Neural cell (in vitro differentiated cells): ENCODE results near the gene GOLGA6L1.

Experiments used
- CTCF ChIP-seq: fragments of 450-650 bp; IDR thresholded peaks from 2 replicates; pipeline ENCODE4 v1.5.1; 2014; ENCODE audit warnings: antibody characterized with exemption, mild to moderate bottlenecking, moderate library complexity; ENCODE audit not compliant: poor library complexity, severe bottlenecking
- EP300 ChIP-seq: fragments of 450-650 bp; conservative IDR thresholded peaks from 2 replicates; pipeline ENCODE4 v1.6.1; 2014; ENCODE audit warnings: antibody characterized with exemption, mild to moderate bottlenecking, moderate library complexity; ENCODE audit not compliant: poor library complexity, severe bottlenecking
- EZH2 ChIP-seq: fragments of 200-600, 300-800 bp; shearing (Covaris generic), sonication (generic); IDR thresholded peaks from 2 replicates; pipeline ENCODE4 v1.6.1; 2014; ENCODE audit warnings: antibody characterized with exemption, low read length, borderline replicate concordance, mild to moderate bottlenecking; ENCODE audit not compliant: insufficient read depth, poor library complexity, severe bottlenecking
- POLR2AphosphoS5 ChIP-seq: IDR thresholded peaks from 2 replicates; pipeline ENCODE4 v1.6.1; 2012
- RAD21 ChIP-seq: fragments of 450-650 bp; conservative IDR thresholded peaks from 2 replicates; pipeline ENCODE4 v1.6.1; 2014; ENCODE audit warnings: antibody characterized with exemption, mild to moderate bottlenecking, moderate library complexity
- SMC3 ChIP-seq: fragments of 450-650 bp; conservative IDR thresholded peaks from 2 replicates; pipeline ENCODE4 v1.6.1; 2014; ENCODE audit warnings: antibody characterized with exemption, mild to moderate bottlenecking, moderate library complexity; ENCODE audit not compliant: poor library complexity
- TAF1 ChIP-seq: IDR thresholded peaks from 2 replicates; pipeline ENCODE4 v1.6.1; 2012; ENCODE audit warnings: low read depth
- TF ChIP-seq, protein P1 (sequence below): IDR thresholded peaks from 2 replicates; pipeline ENCODE4 v1.6.1; 2012; ENCODE audit warnings: borderline replicate concordance

DNA sequence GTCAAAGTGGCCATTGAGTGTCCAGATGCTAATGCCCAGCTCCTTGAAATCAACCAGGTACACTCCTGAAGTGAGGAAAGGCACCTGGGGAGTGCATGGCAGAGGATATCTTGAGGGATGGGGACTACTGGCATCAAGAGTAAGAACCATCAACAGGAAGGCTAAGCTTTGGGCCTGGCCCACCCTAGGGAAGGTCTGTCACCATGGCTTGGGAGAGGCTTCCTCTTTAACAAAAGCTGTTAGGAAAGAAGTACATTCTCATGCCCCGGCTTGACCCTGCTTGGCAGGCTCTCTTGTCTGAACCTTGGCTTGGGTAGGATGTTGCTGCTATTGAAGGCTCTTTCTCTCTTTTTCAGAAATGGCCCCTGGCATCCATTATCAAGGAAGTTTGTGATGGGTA is 53.5 kb downstream of the GOLGA6L1 start:
- TF ChIP-seq TAF1 (no peak), CTCF (no peak), EP300 (no peak), POLR2AphosphoS5 (no peak), SMC3 (no peak), EZH2 (no peak), RAD21 (no peak)
- TF ChIP-seq, protein P1, sequence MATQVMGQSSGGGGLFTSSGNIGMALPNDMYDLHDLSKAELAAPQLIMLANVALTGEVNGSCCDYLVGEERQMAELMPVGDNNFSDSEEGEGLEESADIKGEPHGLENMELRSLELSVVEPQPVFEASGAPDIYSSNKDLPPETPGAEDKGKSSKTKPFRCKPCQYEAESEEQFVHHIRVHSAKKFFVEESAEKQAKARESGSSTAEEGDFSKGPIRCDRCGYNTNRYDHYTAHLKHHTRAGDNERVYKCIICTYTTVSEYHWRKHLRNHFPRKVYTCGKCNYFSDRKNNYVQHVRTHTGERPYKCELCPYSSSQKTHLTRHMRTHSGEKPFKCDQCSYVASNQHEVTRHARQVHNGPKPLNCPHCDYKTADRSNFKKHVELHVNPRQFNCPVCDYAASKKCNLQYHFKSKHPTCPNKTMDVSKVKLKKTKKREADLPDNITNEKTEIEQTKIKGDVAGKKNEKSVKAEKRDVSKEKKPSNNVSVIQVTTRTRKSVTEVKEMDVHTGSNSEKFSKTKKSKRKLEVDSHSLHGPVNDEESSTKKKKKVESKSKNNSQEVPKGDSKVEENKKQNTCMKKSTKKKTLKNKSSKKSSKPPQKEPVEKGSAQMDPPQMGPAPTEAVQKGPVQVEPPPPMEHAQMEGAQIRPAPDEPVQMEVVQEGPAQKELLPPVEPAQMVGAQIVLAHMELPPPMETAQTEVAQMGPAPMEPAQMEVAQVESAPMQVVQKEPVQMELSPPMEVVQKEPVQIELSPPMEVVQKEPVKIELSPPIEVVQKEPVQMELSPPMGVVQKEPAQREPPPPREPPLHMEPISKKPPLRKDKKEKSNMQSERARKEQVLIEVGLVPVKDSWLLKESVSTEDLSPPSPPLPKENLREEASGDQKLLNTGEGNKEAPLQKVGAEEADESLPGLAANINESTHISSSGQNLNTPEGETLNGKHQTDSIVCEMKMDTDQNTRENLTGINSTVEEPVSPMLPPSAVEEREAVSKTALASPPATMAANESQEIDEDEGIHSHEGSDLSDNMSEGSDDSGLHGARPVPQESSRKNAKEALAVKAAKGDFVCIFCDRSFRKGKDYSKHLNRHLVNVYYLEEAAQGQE, result no peak
